MM.1S (cell line): ENCODE measurements around the gene LCLAT1.

Experiments used
- DNase-seq: peaks from one replicate; pipeline ENCODE4 v3.0.0-alpha.2; 2015
- H2AFZ ChIP-seq: fragments of 300-600 bp; sonication (generic); 2 replicates; pipeline ENCODE4 v1.6.0; 2016; ENCODE audit warnings: antibody characterized with exemption, low read length
- H3F3A ChIP-seq: fragments of 300-600 bp; sonication (generic); 2 replicates; pipeline ENCODE4 v1.6.1; 2016; ENCODE audit warnings: mild to moderate bottlenecking, antibody characterized with exemption, low read length, moderate library complexity, mixed read lengths; ENCODE audit not compliant: insufficient read depth
- H3K27ac ChIP-seq: fragments of 300-600 bp; sonication (generic); 2 replicates; pipeline ENCODE4 v1.5.1; 2016; ENCODE audit warnings: mild to moderate bottlenecking, low read length
- H3K27me3 ChIP-seq: fragments of 300-600 bp; sonication (generic); replicated peaks from 2 replicates; pipeline ENCODE4 v1.6.0; 2016; ENCODE audit warnings: low read length; ENCODE audit not compliant: insufficient read depth
- H3K36me3 ChIP-seq: fragments of 300-600 bp; sonication (generic); replicated peaks from 2 replicates; pipeline ENCODE4 v1.6.1; 2016; ENCODE audit warnings: mild to moderate bottlenecking, low read length, mixed read lengths; ENCODE audit not compliant: insufficient read depth
- H3K4me1 ChIP-seq: fragments of 300-600 bp; sonication (generic); 2 replicates; pipeline ENCODE4 v1.6.1; 2016; ENCODE audit warnings: low read length, mixed read lengths
- H3K4me2 ChIP-seq: fragments of 300-600 bp; sonication (generic); 2 replicates; pipeline ENCODE4 v1.6.0; 2016; ENCODE audit warnings: low read depth, low read length
- H3K4me3 ChIP-seq: fragments of 300-600 bp; sonication (generic); 2 replicates; pipeline ENCODE4 v1.5.1; 2016; ENCODE audit warnings: low read length, mixed read lengths
- H3K79me2 ChIP-seq: fragments of 300-600 bp; sonication (generic); 2 replicates; pipeline ENCODE4 v1.6.1; 2016; ENCODE audit warnings: mixed run types, low read length, mixed read lengths
- H3K9ac ChIP-seq: fragments of 300-600 bp; sonication (generic); 2 replicates; pipeline ENCODE4 v1.6.1; 2016; ENCODE audit warnings: low read length, mixed read lengths
- H3K9me2 ChIP-seq: fragments of 300-600 bp; sonication (generic); replicated peaks from 2 replicates; pipeline ENCODE4 v1.6.1; 2016; ENCODE audit warnings: mild to moderate bottlenecking, low read length, mixed read lengths; ENCODE audit not compliant: insufficient read depth
- H3K9me3 ChIP-seq: fragments of 300-600 bp; sonication (generic); replicated peaks from 2 replicates; pipeline ENCODE4 v1.6.1; 2016; ENCODE audit warnings: mild to moderate bottlenecking, low read length, mixed read lengths; ENCODE audit not compliant: insufficient read depth
- H4K20me1 ChIP-seq: fragments of 300-600 bp; sonication (generic); 2 replicates; pipeline ENCODE4 v1.6.1; 2016; ENCODE audit warnings: mild to moderate bottlenecking, low read length, moderate library complexity, mixed read lengths; ENCODE audit not compliant: insufficient read depth
- CTCF ChIP-seq: fragments of 300-600 bp; sonication (generic); IDR thresholded peaks from 2 replicates; pipeline ENCODE4 v1.5.1; 2016; ENCODE audit warnings: antibody characterized with exemption, low read length, mixed read lengths
- EZH2 ChIP-seq: fragments of 300-600 bp; sonication (generic); optimal IDR thresholded peaks from 2 replicates; pipeline ENCODE3; 2017; ENCODE audit warnings: low read depth, mild to moderate bottlenecking, antibody characterized with exemption, low read length, mixed read lengths
- EZH2phosphoT487 ChIP-seq: fragments of 300-600 bp; sonication (generic); IDR thresholded peaks from 2 replicates; pipeline ENCODE4 v1.6.1; 2018; ENCODE audit warnings: antibody characterized with exemption, low read length

The LCLAT1 gene

GRCh38 chr2:30445266-30445821 is 1.7 kb upstream of the LCLAT1 start:
- Histone ChIP-seq H3K9me2 (no peaks in the 10 kb centered on the region), H3K27ac (no peak overlapping the region), H3K4me1 (peaks cover 10% of the 10 kb centered on the region; the same call in 1 of the 2 replicates), H3F3A (no peaks in the 10 kb centered on the region), H3K9me3 (no peaks in the 10 kb centered on the region), H2AFZ (no peak overlapping the region), H4K20me1 (no peaks in the 10 kb centered on the region), H3K27me3 (no peaks in the 10 kb centered on the region), H3K9ac (no peak overlapping the region), H3K36me3 (no peaks in the 10 kb centered on the region), H3K79me2 (peaks cover 17% of the 10 kb centered on the region; the same call in 1 of the 2 replicates), H3K4me3 (no peak overlapping the region), H3K4me2 (no peak overlapping the region)
- no peak for DNase-seq
- TF ChIP-seq EZH2 = no peak

- Histone ChIP-seq H3K9me2 (no peaks in the 10 kb centered on the region), H3K27me3 (no peaks in the 10 kb centered on the region), H3K4me2 (peak overlapping the region; percentile 85), H3K27ac (0 out of 2 replicates have a peak overlapping the region, but pooled peaks have one; percentile 3), H3K79me2 (peaks cover 17% of the 10 kb centered on the region; the same call in 1 of the 2 replicates), H3K36me3 (no peaks in the 10 kb centered on the region), H3K9ac (peak overlapping the region; percentile 73), H3K4me3 (peak overlapping the region; percentile 93), H3K9me3 (no peaks in the 10 kb centered on the region), H4K20me1 (no peaks in the 10 kb centered on the region), H3K4me1 (peaks cover 10% of the 10 kb centered on the region; the same call in 1 of the 2 replicates), H3F3A (no peaks in the 10 kb centered on the region), H2AFZ (peak overlapping the region; percentile 92)
- TF ChIP-seq EZH2 (no peak), EZH2phosphoT487 (no peak), CTCF (no peak)
- no peak for DNase-seq
Observed at GRCh38 chr2:30446602-30447148, 371 bp upstream of the LCLAT1 start.

- no peaks in the 10 kb centered on the region for H4K20me1 ChIP-seq
- peaks cover 10% of the 10 kb centered on the region; the same call in 1 of the 2 replicates for H3K4me1 ChIP-seq
- no peaks in the 10 kb centered on the region for H3K36me3 ChIP-seq
- TF ChIP-seq EZH2 = no peak
- TF ChIP-seq EZH2phosphoT487 = no peak
- no peak for TF ChIP-seq CTCF
- no peaks in the 10 kb centered on the region for H3K9me3 ChIP-seq
- no peak overlapping the region for H3K4me3 ChIP-seq
- no peaks in the 10 kb centered on the region for H3K9me2 ChIP-seq
- no peaks in the 10 kb centered on the region for H3K27me3 ChIP-seq
- H3F3A ChIP-seq = no peaks in the 10 kb centered on the region
- peaks cover 17% of the 10 kb centered on the region; the same call in 1 of the 2 replicates for H3K79me2 ChIP-seq
- no peak overlapping the region for H2AFZ ChIP-seq
- H3K9ac ChIP-seq = no peak overlapping the region
- peak overlapping the region; percentile 85; the same call in 1 of the 2 replicates for H3K4me2 ChIP-seq
- DNase-seq = no peak
- no peak overlapping the region for H3K27ac ChIP-seq
Observed at GRCh38 chr2:30448308-30448707, 1.3 kb downstream of the LCLAT1 start.

- TF ChIP-seq EZH2 = no peak
- TF ChIP-seq EZH2phosphoT487 = no peak
- no peak for TF ChIP-seq CTCF
- Histone ChIP-seq H3K36me3 (no peaks in the 10 kb centered on the region), H2AFZ (no peak overlapping the region), H3K27me3 (no peaks in the 10 kb centered on the region), H3K9me3 (no peaks in the 10 kb centered on the region), H3K4me3 (no peak overlapping the region), H3K27ac (no peak overlapping the region), H3K4me1 (peaks cover 10% of the 10 kb centered on the region; the same call in 1 of the 2 replicates), H3K4me2 (no peak overlapping the region), H3F3A (no peaks in the 10 kb centered on the region), H3K9ac (no peak overlapping the region), H3K79me2 (peaks cover 17% of the 10 kb centered on the region; the same call in 1 of the 2 replicates), H4K20me1 (no peaks in the 10 kb centered on the region), H3K9me2 (no peaks in the 10 kb centered on the region)
- no peak for DNase-seq
Observed at GRCh38 chr2:30448866-30449265, 1.8 kb downstream of the LCLAT1 start.
